Endodermal cell (in vitro differentiated cells): ENCODE data around the gene OR51M1. TPM values are rescaled to one million over a fixed set of nuclear protein-coding genes. Genes with fewer than 3 reads are reported as not detected.
"Not testable (repeated sequence)": the region's sequence is repeated elsewhere in the genome, so short reads cannot be mapped to it uniquely, and the experiment has no call there.

Experiments
- DNase-seq: peaks from one replicate; pipeline ENCODE4 v3.0.0-alpha.2; 2017
- H3K27ac ChIP-seq: 2 replicates; pipeline ENCODE4 v1.5.1; 2013; ENCODE audit warnings: mild to moderate bottlenecking, low read depth, low read length, moderate library complexity
- H3K27me3 ChIP-seq: 2 replicates; pipeline ENCODE4 v1.6.1; 2013; ENCODE audit warnings: mild to moderate bottlenecking, low read length, moderate library complexity; ENCODE audit not compliant: insufficient read depth, control insufficient read depth, poor library complexity, severe bottlenecking
- H3K36me3 ChIP-seq: 2 replicates; pipeline ENCODE4 v1.7.0; 2013; ENCODE audit warnings: mild to moderate bottlenecking, low read length, moderate library complexity; ENCODE audit not compliant: control insufficient read depth, insufficient read depth
- H3K4me1 ChIP-seq: one replicate; pipeline ENCODE4 v1.7.0; 2013; ENCODE audit warnings: low read length; ENCODE audit not compliant: control insufficient read depth, insufficient read depth
- H3K4me3 ChIP-seq: 2 replicates; pipeline ENCODE4 v1.5.1; 2013; ENCODE audit warnings: mild to moderate bottlenecking, low read length, moderate library complexity
- H3K9ac ChIP-seq: 2 replicates; pipeline ENCODE4 v1.6.1; 2013; ENCODE audit warnings: mild to moderate bottlenecking, low read length, moderate library complexity; ENCODE audit not compliant: poor library complexity, severe bottlenecking; ENCODE audit errors: extremely low read depth
- H3K9me3 ChIP-seq: 2 replicates; pipeline ENCODE4 v1.6.1; 2013; ENCODE audit warnings: mild to moderate bottlenecking, low read length, moderate library complexity; ENCODE audit not compliant: control insufficient read depth
- H3K27ac Mint-ChIP-seq: 2 replicates; pipeline ENCODE4 v1.8.0; 2020; ENCODE audit warnings: mixed read lengths
- H3K27me3 Mint-ChIP-seq: 2 replicates; pipeline ENCODE4 v1.8.0; 2021; ENCODE audit warnings: mild to moderate bottlenecking, mixed read lengths; ENCODE audit not compliant: insufficient read depth
- H3K36me3 Mint-ChIP-seq: 2 replicates; pipeline ENCODE4 v1.8.0; 2020; ENCODE audit warnings: low read depth, mixed read lengths
- H3K4me1 Mint-ChIP-seq: 2 replicates; pipeline ENCODE4 v1.8.0; 2020; ENCODE audit warnings: mixed read lengths
- H3K4me3 Mint-ChIP-seq: 2 replicates; pipeline ENCODE4 v1.8.0; 2020; ENCODE audit warnings: mild to moderate bottlenecking, moderate library complexity, mixed read lengths
- H3K9me3 Mint-ChIP-seq: 2 replicates; pipeline ENCODE4 v1.8.0; 2020; ENCODE audit warnings: mild to moderate bottlenecking, mixed read lengths
- WGBS, 2 experiments: methylation state at CpG; one replicate each; pipeline versions ENCODE4 v1.1.5 to v1.1.7; 2013; ENCODE audit warnings: missing lambda C conversion rate in 2 of 2, mixed read lengths in 1 of 2; ENCODE audit not compliant: insufficient coverage in 1 of 2, insufficient read length in 1 of 2; 5-methylcytosine and 5-hydroxymethylcytosine counted together
- total RNA-seq, 2 donors: library from RNA; stranded (reverse); fragmentation: NEBNext Ultra II Directional in 1 of 2; extraction: Animal tissue kit (Norgen Biotek cat#: 25700) in 1 of 2; gene quantifications; 2 replicates in 1 of 2; 3 replicates in 1 of 2; pipeline ENCODE4 v1.2.1, GENCODE V29; 2021
- TF ChIP-seq, protein P1 (sequence below): fragments of 200-600 bp; sonication (generic); conservative IDR thresholded peaks from 2 replicates; pipeline ENCODE4 v1.5.0; 2021; ENCODE audit warnings: antibody characterized with exemption, mild to moderate bottlenecking

OR51M1 gene
- total RNA-seq, 2 donors from 2014 or later: 0.55 to 1.1 TPM

DNA sequence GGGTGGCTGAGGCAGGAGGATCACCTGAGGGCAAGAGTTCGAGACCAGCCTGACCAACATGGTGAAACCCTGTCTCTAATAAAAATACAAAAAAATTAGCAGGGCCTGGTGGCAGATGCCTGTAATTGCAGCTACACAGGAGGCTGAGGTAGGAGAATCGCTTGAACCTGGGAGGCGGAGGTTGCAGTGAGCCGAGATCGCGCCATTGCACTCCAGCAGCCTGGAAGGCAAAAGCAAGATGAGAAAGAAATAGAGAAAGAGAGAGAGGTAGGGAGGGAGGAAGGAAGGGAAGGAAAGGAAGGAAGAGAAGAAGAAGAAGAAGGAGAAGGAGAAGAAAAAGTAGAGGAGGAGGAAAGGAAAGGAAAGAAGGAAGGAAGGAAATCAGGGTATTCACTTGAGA, 17.2 kb upstream of the OR51M1 start:
- 81 to 86% methylated on average over 5 to 6 of the region's 6 CpGs for WGBS, 2 experiments
- DNase-seq, H3K36me3 ChIP-seq, H3K27ac Mint-ChIP-seq, H3K27ac ChIP-seq, H3K4me1 ChIP-seq, H3K9me3 Mint-ChIP-seq, H3K36me3 Mint-ChIP-seq, H3K27me3 Mint-ChIP-seq, H3K9ac ChIP-seq, H3K9me3 ChIP-seq, H3K27me3 ChIP-seq, H3K4me3 ChIP-seq, H3K4me3 Mint-ChIP-seq: not testable (repeated sequence)
- H3K4me1 Mint-ChIP-seq: peaks cover 33% of the 10 kb centered on the region
- TF ChIP-seq, protein P1, sequence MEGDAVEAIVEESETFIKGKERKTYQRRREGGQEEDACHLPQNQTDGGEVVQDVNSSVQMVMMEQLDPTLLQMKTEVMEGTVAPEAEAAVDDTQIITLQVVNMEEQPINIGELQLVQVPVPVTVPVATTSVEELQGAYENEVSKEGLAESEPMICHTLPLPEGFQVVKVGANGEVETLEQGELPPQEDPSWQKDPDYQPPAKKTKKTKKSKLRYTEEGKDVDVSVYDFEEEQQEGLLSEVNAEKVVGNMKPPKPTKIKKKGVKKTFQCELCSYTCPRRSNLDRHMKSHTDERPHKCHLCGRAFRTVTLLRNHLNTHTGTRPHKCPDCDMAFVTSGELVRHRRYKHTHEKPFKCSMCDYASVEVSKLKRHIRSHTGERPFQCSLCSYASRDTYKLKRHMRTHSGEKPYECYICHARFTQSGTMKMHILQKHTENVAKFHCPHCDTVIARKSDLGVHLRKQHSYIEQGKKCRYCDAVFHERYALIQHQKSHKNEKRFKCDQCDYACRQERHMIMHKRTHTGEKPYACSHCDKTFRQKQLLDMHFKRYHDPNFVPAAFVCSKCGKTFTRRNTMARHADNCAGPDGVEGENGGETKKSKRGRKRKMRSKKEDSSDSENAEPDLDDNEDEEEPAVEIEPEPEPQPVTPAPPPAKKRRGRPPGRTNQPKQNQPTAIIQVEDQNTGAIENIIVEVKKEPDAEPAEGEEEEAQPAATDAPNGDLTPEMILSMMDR: peak; percentile 43

DNA sequence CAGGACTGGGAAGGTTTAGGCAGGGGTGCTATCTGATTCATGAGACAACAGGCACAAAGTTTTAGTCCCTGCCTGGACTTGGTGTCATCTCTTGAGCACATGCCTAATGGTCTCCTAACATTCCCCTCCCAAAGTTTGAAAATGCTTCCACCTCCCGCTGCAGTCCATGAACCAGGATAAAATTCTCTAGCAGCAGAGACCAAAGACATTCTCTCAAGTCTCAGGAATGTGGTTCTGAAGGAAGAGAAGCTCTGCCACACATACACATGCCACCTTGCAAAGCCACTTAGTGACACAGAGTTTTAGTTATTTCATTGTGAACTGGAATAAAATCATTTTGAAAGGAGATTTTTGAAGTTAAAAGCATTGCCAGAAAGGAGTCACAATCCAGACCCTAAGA, 16.8 kb upstream of the OR51M1 start:
- Histone ChIP-seq H3K9ac (no peak overlapping the region), H3K4me3 (no peak overlapping the region), H3K27me3 (no peaks in the 10 kb centered on the region), H3K4me1 (peaks cover 6% of the 10 kb centered on the region), H3K36me3 (no peaks in the 10 kb centered on the region), H3K27ac (no peak overlapping the region), H3K9me3 (no peaks in the 10 kb centered on the region)
- TF ChIP-seq, protein P1: no peak
- no peak overlapping the region for H3K4me3 Mint-ChIP-seq
- no peaks in the 10 kb centered on the region for H3K36me3 Mint-ChIP-seq
- H3K4me1 Mint-ChIP-seq: peaks cover 29% of the 10 kb centered on the region
- DNase-seq: no peak
- H3K27me3 Mint-ChIP-seq: no peaks in the 10 kb centered on the region
- H3K27ac Mint-ChIP-seq: no peak overlapping the region
- no CpG with 5 or more reads among the region's 1 CpG for WGBS, 2 experiments
- no peaks in the 10 kb centered on the region for H3K9me3 Mint-ChIP-seq

DNA sequence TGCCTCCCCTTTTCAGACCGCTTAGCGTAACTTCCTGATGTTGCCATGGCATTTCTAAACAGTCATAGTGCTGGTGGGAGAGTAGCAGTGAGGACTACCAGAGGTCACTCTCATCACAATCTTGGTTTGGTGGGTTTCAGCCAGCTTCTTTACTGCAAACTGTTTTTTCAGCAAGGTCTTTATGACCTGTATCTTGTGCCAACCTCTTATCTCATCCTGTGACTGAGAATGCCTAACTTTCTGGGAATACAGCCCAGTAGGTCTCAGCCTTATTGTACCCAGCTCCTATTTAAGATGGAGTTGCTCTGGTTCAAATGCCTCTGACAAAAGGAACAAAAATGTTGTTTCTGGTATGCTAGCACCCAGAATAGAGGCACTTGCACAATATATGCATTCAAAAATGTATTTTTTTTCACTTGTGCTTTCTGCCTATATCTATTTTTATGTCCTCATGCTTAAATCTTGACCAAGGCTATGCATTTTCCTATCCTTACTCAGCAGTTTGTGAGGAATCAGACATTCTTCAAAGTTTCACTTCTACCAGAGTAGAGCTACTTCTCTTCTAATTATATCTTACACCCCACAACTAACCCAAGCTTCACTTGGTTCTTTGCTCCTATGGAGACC, 16.1 kb upstream of the OR51M1 start:
- WGBS, 2 experiments: 68% methylated on average over 2 of the region's 2 CpGs; no CpG with 5 or more reads in 1 of the 2 experiments
- peaks cover 6% of the 10 kb centered on the region for H3K4me1 ChIP-seq
- Mint-ChIP-seq H3K9me3 (peaks cover 1% of the 10 kb centered on the region), H3K4me1 (peaks cover 22% of the 10 kb centered on the region), H3K27me3 (no peaks in the 10 kb centered on the region), H3K27ac (no peak overlapping the region), H3K36me3 (peaks cover under 1% of the 10 kb centered on the region), H3K4me3 (no peak overlapping the region)
- DNase-seq: no peak
- H3K27me3 ChIP-seq: no peaks in the 10 kb centered on the region
- H3K36me3 ChIP-seq: no peaks in the 10 kb centered on the region
- no peak overlapping the region for H3K4me3 ChIP-seq
- H3K9me3 ChIP-seq: peaks cover 5% of the 10 kb centered on the region
- H3K27ac ChIP-seq: no peak overlapping the region
- no peak overlapping the region for H3K9ac ChIP-seq
- TF ChIP-seq, protein P1: no peak
